GM12878 (cell line): ENCODE measurements around the gene ADGRD1. TPM values are rescaled to one million over a fixed set of nuclear protein-coding genes. Genes with fewer than 3 reads are reported as not detected.

Experiments used
- ATAC-seq: fragments of 200-7000 bp; cut with Tn5 transposase; 3 replicates; pipeline ENCODE4 v1.9.1; 2020; ENCODE audit warnings: mild to moderate bottlenecking, moderate library complexity
- BruUV-seq: library from RNA; stranded (reverse); fragments of 400-500 nt; replicated peaks from 2 replicates; lab custom pipeline; 2021; lab: Mats Ljungman, UMichigan
- CTCF ChIA-PET: fragments of 300-600 bp; sonication (Branson Sonifier 250); formaldehyde crosslinking; extraction: SDS; loops from one replicate; lab custom pipeline; 2021; ENCODE audit warnings: inconsistent platforms; lab: Yijun Ruan, JAX
- POLR2A ChIA-PET: fragments of 350-600 bp; formaldehyde crosslinking; extraction: SDS; loops from one replicate; lab custom pipeline; 2021; ENCODE audit warnings: inconsistent platforms; lab: Charles Lee
- RAD21 ChIA-PET: fragments of 300-600 bp; sonication (Branson Sonifier 250); formaldehyde crosslinking; loops from one replicate; lab custom pipeline; 2023; ENCODE audit warnings: antibody characterized with exemption; ENCODE audit not compliant: unreplicated experiment; lab: Charles Lee
- SMC1A ChIA-PET: fragments of 300-600 bp; sonication (Branson Sonifier 250); formaldehyde crosslinking; loops from one replicate; lab custom pipeline; 2023; ENCODE audit not compliant: unreplicated experiment, uncharacterized antibody; lab: Charles Lee
- DNase-seq: peaks from one replicate; pipeline ENCODE4 v3.0.0-alpha.2; 2011; ENCODE audit warnings: low read depth, low spot score
- FAIRE-seq: peaks from 3 replicates; lab custom pipeline; 2011; peaks lifted over from hg19 to GRCh38; lab: Jason Lieb, UNC
- H2AFZ ChIP-seq: 2 replicates; pipeline ENCODE4 v1.6.0; 2011; ENCODE audit warnings: low read depth, low read length, control low read depth; ENCODE audit not compliant: control insufficient read depth
- H3K27ac ChIP-seq: 2 replicates; pipeline ENCODE4 v1.5.1; 2011; ENCODE audit warnings: control low read depth; ENCODE audit not compliant: control insufficient read depth, insufficient read depth
- H3K27me3 ChIP-seq, 2 experiments: replicated peaks in 1 of 2; 2 replicates each; pipeline versions ENCODE4 v1.6.0 to v1.6.1; 2011; ENCODE audit warnings: low read length in 1 of 2; ENCODE audit not compliant: control insufficient read depth in 2 of 2, insufficient read depth in 2 of 2
- H3K36me3 ChIP-seq, 2 experiments: 2 replicates each; pipeline ENCODE4 v1.5.1; 2011; ENCODE audit warnings: low read length in 1 of 2; ENCODE audit not compliant: control insufficient read depth in 2 of 2, insufficient read depth in 2 of 2
- H3K4me1 ChIP-seq: 2 replicates; pipeline ENCODE4 v1.6.1; 2011; ENCODE audit warnings: mild to moderate bottlenecking, low read length, moderate library complexity, mixed read lengths; ENCODE audit not compliant: control insufficient read depth, insufficient read depth
- H3K4me2 ChIP-seq: 2 replicates; pipeline ENCODE4 v1.6.0; 2011; ENCODE audit warnings: control low read depth; ENCODE audit not compliant: control insufficient read depth, insufficient read depth
- H3K4me3 ChIP-seq: fragments of 200-600 bp; sonication (generic); 2 replicates; pipeline ENCODE4 v1.5.1; 2016
- H3K79me2 ChIP-seq: 2 replicates; pipeline ENCODE4 v1.6.0; 2011; ENCODE audit warnings: low read length; ENCODE audit not compliant: control insufficient read depth, insufficient read depth
- H3K9ac ChIP-seq: 2 replicates; pipeline ENCODE4 v1.8.0; 2011; ENCODE audit warnings: low read length, control low read depth, mixed read lengths; ENCODE audit not compliant: control insufficient read depth, insufficient read depth
- H3K9me3 ChIP-seq: replicated peaks from 3 replicates; pipeline ENCODE4 v1.5.1; 2011; ENCODE audit warnings: mild to moderate bottlenecking, low read length; ENCODE audit not compliant: control insufficient read depth, insufficient read depth
- H4K20me1 ChIP-seq: 2 replicates; pipeline ENCODE4 v1.6.0; 2011; ENCODE audit not compliant: control insufficient read depth, insufficient read depth
- BACH1 ChIP-seq: fragments of 450-650 bp; IDR thresholded peaks from 2 replicates; pipeline ENCODE4 v1.6.1; 2017; ENCODE audit warnings: mild to moderate bottlenecking, borderline replicate concordance
- CEBPB ChIP-seq, 2 experiments: fragments of 150-350 bp in 1 of 2; IDR thresholded peaks; 2 replicates each; pipeline ENCODE4 v1.6.1; 2012 to 2014; ENCODE audit warnings: low read depth in 2 of 2, low read length in 2 of 2, borderline replicate concordance in 1 of 2, inconsistent platforms in 1 of 2
- CHD1 ChIP-seq: IDR thresholded peaks from 2 replicates; pipeline ENCODE4 v1.6.1; 2012; ENCODE audit warnings: low read depth, low read length, improper control_type of control experiment
- IRF4 ChIP-seq: IDR thresholded peaks from 2 replicates; pipeline ENCODE4 v1.6.1; 2011; ENCODE audit warnings: low read depth, low read length
- PML ChIP-seq: IDR thresholded peaks from 2 replicates; pipeline ENCODE4 v1.6.1; 2012; ENCODE audit warnings: low read length, inconsistent platforms
- POLR2AphosphoS2 ChIP-seq: IDR thresholded peaks from 2 replicates; pipeline ENCODE4 v1.6.1; 2011; ENCODE audit warnings: low read depth, mild to moderate bottlenecking, low read length, improper control_type of control experiment, moderate library complexity
- RAD51 ChIP-seq: fragments of 450-650 bp; IDR thresholded peaks from 2 replicates; pipeline ENCODE4 v1.6.1; 2016; ENCODE audit warnings: moderate library complexity, mild to moderate bottlenecking, inconsistent platforms
- RFX5 ChIP-seq: IDR thresholded peaks from 2 replicates; pipeline ENCODE4 v1.6.1; 2011; ENCODE audit warnings: low read depth, low read length, improper control_type of control experiment
- SMAD5 ChIP-seq: IDR thresholded peaks from 2 replicates; pipeline ENCODE4 v1.6.1; 2016; ENCODE audit warnings: antibody characterized with exemption, low read depth
- TBL1XR1 ChIP-seq: IDR thresholded peaks from 2 replicates; pipeline ENCODE4 v1.6.1; 2012; ENCODE audit warnings: low read depth, low read length, improper control_type of control experiment
- WGBS: methylation state at CpG from one replicate; pipeline ENCODE4 v1.1.6; 2016; ENCODE audit warnings: low lambda C conversion rate; ENCODE audit not compliant: insufficient replicate concordance, insufficient coverage; ENCODE audit errors: missing lambda C conversion rate; 5-methylcytosine and 5-hydroxymethylcytosine counted together
- in situ Hi-C: fragments of 300-500 bp; cut with MboI; formaldehyde crosslinking; loops from 9 replicates; pipeline ENCODE4 v1.14.3; 2018; ENCODE audit warnings: mixed read lengths
- intact Hi-C: fragments of 100-400 bp; cut with micrococcal nuclease; formaldehyde crosslinking; loops from one replicate; pipeline ENCODE4 v1.14.2; 2022; ENCODE audit not compliant: unreplicated experiment
- polyA plus RNA-seq, 11 experiments: library from polyadenylated mRNA; depleted of rRNA in 4 of 11; unstranded in 6 of 11; stranded (reverse) in 5 of 11; fragments of >200 nt; fragmentation: Nextera tagmentation in 4 of 11; fragmentation: Illumina TruSeq in 1 of 11; extraction: Ambion mirVana in 4 of 11; extraction: Trizol in 1 of 11; gene quantifications; 1 replicate in 1 of 11; 2 replicates in 10 of 11; pipeline versions ENCODE4 v1.2.1 to v1.2.3, GENCODE V29; 2011 to 2016; ENCODE audit warnings: inconsistent platforms in 2 of 11, missing spikeins in 2 of 11, low read depth in 1 of 11
- total RNA-seq, 4 experiments: library from RNA; depleted of rRNA in 3 of 4; stranded (reverse); fragments of >200 nt in 3 of 4; fragmentation: Illumina TruSeq in 1 of 4; extraction: Trizol in 1 of 4; gene quantifications; 2 replicates each; pipeline versions ENCODE4 v1.2.1 to v1.2.3, GENCODE V29; 2013 to 2021
- TF ChIP-seq, protein P1 (sequence below): fragments of 450-650 bp; formaldehyde crosslinking; IDR thresholded peaks from 2 replicates; pipeline ENCODE4 v1.5.0; 2022; ENCODE audit warnings: mild to moderate bottlenecking, missing genetic modification characterization
- TF ChIP-seq, protein P2 (sequence below): IDR thresholded peaks from 2 replicates; pipeline ENCODE4 v1.6.1; 2011; ENCODE audit warnings: mild to moderate bottlenecking, low read depth, low read length, moderate library complexity; ENCODE audit not compliant: insufficient replicate concordance
- TF ChIP-seq, protein P3 (sequence below): IDR thresholded peaks from 2 replicates; pipeline ENCODE4 v1.6.1; 2011; ENCODE audit warnings: borderline replicate concordance, low read depth, mild to moderate bottlenecking, moderate library complexity, mixed read lengths, low read length; ENCODE audit not compliant: insufficient read depth; ENCODE audit errors: extremely low read length

The ADGRD1 gene
- total and polyA plus RNA-seq, 10 of the 15 experiments (the other 5 are each of a cell fraction or from before 2014, with no cell fraction given), result 0.15 to 12.7 (median 1.2) TPM

DNA sequence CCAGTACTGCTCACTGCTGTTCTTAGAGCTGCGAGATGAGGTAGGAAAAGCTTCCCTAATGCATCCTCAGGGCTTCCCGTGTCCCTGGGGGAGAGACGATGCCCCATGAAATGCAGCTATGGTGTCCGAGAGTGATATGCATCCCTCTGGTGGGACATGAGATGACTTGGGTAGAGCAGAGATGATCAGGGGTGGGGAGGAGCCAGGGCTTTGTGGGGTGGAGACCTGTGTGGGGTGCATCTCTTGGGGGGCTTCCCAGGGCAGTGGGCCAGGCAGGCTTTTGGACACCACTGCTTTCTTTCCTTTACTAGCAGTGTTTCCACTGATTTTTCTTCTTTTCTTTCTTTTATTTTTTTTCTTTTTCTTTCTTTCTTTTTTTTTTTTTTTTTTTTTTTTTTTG, 147.3 kb downstream of the ADGRD1 start (continued):
- TF ChIP-seq, protein P1, sequence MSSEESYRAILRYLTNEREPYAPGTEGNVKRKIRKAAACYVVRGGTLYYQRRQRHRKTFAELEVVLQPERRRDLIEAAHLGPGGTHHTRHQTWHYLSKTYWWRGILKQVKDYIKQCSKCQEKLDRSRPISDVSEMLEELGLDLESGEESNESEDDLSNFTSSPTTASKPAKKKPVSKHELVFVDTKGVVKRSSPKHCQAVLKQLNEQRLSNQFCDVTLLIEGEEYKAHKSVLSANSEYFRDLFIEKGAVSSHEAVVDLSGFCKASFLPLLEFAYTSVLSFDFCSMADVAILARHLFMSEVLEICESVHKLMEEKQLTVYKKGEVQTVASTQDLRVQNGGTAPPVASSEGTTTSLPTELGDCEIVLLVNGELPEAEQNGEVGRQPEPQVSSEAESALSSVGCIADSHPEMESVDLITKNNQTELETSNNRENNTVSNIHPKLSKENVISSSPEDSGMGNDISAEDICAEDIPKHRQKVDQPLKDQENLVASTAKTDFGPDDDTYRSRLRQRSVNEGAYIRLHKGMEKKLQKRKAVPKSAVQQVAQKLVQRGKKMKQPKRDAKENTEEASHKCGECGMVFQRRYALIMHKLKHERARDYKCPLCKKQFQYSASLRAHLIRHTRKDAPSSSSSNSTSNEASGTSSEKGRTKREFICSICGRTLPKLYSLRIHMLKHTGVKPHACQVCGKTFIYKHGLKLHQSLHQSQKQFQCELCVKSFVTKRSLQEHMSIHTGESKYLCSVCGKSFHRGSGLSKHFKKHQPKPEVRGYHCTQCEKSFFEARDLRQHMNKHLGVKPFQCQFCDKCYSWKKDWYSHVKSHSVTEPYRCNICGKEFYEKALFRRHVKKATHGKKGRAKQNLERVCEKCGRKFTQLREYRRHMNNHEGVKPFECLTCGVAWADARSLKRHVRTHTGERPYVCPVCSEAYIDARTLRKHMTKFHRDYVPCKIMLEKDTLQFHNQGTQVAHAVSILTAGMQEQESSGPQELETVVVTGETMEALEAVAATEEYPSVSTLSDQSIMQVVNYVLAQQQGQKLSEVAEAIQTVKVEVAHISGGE (CRISPR knock-in tag), result no peak
- no peak for TF ChIP-seq RFX5
- TF ChIP-seq, all 136 proteins: peak for 0

DNA sequence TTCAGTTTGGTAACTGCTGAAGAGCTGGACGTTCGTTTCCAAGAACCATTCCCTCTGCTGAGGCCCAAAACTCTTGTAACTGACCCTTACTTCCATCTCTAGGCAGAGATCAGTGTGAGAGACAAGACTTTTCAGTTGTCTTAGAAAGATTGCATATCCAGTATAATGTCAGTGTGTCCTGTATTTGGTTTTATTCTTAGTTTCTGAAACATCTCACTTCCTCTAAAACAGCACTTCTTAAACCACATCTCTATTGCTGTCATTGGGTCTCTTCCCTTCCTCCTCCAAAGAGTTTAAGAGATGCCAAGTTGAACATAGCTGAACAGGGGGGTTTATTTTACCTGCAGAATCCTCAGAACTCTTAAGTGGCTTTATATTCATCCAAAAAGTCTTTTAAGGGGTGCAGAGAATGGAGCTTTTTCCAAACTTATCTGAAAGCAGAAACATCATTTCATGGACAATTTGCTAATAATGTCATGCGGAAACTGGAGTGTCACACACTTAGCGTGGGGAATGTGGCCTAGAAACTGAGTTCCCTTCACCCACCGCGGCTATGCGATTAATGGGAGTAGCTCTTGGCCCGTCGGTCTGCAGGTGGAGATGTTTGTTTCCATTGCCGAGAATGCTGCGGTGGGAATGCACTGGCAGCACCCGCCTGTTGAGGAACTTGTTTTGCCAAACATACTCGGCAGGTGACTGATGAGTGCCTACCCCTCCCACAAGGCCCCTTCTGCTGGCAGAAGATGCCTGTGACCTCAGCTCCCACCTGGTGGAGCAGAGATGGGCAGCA, 148.2 kb downstream of the ADGRD1 start:
- ChIA-PET CTCF (interaction anchor here (0.8 to 2.4 kb wide), 5 partner anchors 9 to 31 kb away, joined by 3 to 18 read pairs (median 7); no protein-coding TSS in a partner anchor), SMC1A (interaction anchor here (1.0 to 6.4 kb wide), 8 partner anchors 9 to 231 kb away, joined by 3 to 65 read pairs (median 4); no protein-coding TSS in a partner anchor), POLR2A (interaction anchor here (0.8 to 1.5 kb wide), 2 partner anchors 9 to 11 kb away, joined by 3 to 9 read pairs; no protein-coding TSS in a partner anchor), RAD21 (interaction anchor here (0.7 to 2.1 kb wide), 10 partner anchors 9 to 284 kb away, joined by 3 to 11 read pairs (median 3); no protein-coding TSS in a partner anchor)
- H2AFZ ChIP-seq, result peak overlapping the region; percentile 34; the same call in 1 of the 2 replicates
- FAIRE-seq (peak; percentile 92), DNase-seq (peak; percentile 71), ATAC-seq (peak; percentile 82)
- H3K9me3 ChIP-seq, result no peaks in the 10 kb centered on the region; the same call in 2 of the 3 replicates
- peak overlapping the region; percentile 54 for H3K9ac ChIP-seq
- H3K36me3 ChIP-seq, result no peaks in the 10 kb centered on the region
- 0 out of 2 replicates have a peak overlapping the region, but pooled peaks have one; percentile 32 for H3K4me3 ChIP-seq
- in situ Hi-C loops (loop anchor here (10.0 kb wide), 1 partner anchor 723 kb away; the partner anchor contains the start of gene MMP17), intact Hi-C loops (loop anchor here (5.0 kb wide), 1 partner anchor 185 kb away; no protein-coding TSS in a partner anchor)
- H4K20me1 ChIP-seq, result no peaks in the 10 kb centered on the region
- BruUV-seq, result no TSS peak
- H3K27ac ChIP-seq, result peak overlapping the region; percentile 86
- no peaks in the 10 kb centered on the region; the same call in 1 of the 2 replicates for H3K79me2 ChIP-seq
- H3K27me3 ChIP-seq, result no peaks in the 10 kb centered on the region
- peak overlapping the region; percentile 95 for H3K4me2 ChIP-seq
- H3K4me1 ChIP-seq, result peaks cover 46% of the 10 kb centered on the region
- WGBS, result 72% methylated on average over 13 of the region's 13 CpGs
- TF ChIP-seq, protein P2, sequence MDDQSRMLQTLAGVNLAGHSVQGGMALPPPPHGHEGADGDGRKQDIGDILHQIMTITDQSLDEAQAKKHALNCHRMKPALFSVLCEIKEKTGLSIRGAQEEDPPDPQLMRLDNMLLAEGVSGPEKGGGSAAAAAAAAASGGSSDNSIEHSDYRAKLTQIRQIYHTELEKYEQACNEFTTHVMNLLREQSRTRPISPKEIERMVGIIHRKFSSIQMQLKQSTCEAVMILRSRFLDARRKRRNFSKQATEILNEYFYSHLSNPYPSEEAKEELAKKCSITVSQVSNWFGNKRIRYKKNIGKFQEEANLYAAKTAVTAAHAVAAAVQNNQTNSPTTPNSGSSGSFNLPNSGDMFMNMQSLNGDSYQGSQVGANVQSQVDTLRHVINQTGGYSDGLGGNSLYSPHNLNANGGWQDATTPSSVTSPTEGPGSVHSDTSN, result no peak
- no peak for TF ChIP-seq CHD1
- peak; percentile 76; the same call in 1 of the 2 replicates for TF ChIP-seq IRF4
- TF ChIP-seq, protein P3, sequence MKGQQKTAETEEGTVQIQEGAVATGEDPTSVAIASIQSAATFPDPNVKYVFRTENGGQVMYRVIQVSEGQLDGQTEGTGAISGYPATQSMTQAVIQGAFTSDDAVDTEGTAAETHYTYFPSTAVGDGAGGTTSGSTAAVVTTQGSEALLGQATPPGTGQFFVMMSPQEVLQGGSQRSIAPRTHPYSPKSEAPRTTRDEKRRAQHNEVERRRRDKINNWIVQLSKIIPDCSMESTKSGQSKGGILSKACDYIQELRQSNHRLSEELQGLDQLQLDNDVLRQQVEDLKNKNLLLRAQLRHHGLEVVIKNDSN, result no peak
- peak; percentile 33; the same call in 1 of the 2 replicates for TF ChIP-seq TBL1XR1
- TF ChIP-seq CEBPB (IDR thresholded peaks at IDR 0.05; ENCODE audit: borderline replicate concordance in 1 of 2, low read depth in 2 of 2, low read length in 2 of 2), result no peak
- TF ChIP-seq SMAD5, result no peak
- TF ChIP-seq PML, result no peak
- no peak for TF ChIP-seq POLR2AphosphoS2
- no peak for TF ChIP-seq RAD51
- peak; percentile 27; the same call in 1 of the 2 replicates for TF ChIP-seq BACH1
